GM11168 (cell line): Measurements from ENCODE around the gene BRD4.

Source experiments
- in situ Hi-C: fragments of 300-500 bp; cut with MboI; formaldehyde crosslinking; loops from one replicate; pipeline ENCODE4 v1.12.0; 2022; ENCODE audit warnings: low sequenced_read_pairs; ENCODE audit not compliant: unreplicated experiment

BRD4 gene

GRCh38 chr19:15252398-15253018 lies 79.8 kb downstream of the BRD4 start:
- in situ Hi-C loops: no loop called here

GRCh38 chr19:15251749-15252397 lies 80.5 kb downstream of the BRD4 start:
- in situ Hi-C loops: no loop called here

DNA sequence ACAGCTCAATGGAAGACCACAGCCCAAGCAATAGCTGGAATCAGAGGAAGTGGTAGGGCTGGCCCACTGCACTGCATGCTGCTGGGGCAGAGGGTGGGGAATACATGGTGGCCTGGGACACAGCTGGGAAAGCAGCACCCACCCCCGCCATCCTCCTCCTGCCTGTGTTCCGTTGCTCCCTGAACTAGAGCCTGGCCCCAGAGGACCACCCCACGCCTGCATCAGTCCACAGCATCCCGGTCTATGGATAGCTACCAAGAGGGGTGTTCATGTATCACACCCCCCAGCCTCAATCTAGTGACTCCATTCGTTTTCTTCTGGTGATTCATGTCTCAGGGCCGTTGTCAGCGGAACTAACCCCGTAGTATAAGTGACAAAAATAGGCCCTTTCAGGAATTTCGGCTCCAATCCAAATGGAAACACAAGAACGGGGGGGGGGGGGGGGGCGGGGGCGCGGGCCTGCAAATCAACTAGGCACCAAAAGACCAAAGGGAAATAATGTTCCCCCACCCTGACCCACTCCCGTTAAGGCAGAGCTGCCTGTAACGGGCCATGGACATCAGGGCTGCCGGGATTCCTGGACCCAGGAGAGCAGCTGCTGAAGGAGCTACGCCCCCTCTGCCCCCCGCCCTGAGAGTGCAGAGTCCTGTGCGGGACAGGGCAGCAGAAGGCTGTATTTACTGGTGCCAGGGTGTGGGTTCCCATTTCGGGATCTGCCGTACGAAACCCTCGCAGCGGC lies 81.2 kb downstream of the BRD4 start:
- in situ Hi-C loops: no loop called here

GRCh38 chr19:15250640-15250993 lies 81.7 kb downstream of the BRD4 start:
- in situ Hi-C loops: no loop called here

- in situ Hi-C loops: no loop called here
These were observed 82.2 kb downstream of the BRD4 start for GRCh38 chr19:15249972-15250639.

DNA sequence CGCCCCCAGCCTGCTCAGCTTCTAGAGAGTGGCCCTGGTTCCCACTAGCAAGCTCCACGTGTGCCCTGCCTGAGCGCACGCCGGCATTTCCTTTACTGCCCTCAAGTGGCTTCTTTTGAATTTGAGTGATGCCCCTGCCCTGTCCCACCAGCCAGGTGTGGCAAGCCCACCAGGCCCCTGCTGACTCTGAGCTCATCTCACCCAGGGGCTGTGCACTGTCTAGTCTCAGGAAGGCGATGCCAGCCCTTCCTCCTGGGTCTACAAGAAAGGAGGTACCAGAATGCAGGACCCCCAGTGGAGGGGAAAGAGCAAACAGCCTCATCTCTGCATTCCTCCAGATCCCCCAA lies 82.8 kb downstream of the BRD4 start:
- in situ Hi-C loops: no loop called here

GRCh38 chr19:15248648-15249527 lies 83.5 kb downstream of the BRD4 start:
- in situ Hi-C loops: no loop called here

DNA sequence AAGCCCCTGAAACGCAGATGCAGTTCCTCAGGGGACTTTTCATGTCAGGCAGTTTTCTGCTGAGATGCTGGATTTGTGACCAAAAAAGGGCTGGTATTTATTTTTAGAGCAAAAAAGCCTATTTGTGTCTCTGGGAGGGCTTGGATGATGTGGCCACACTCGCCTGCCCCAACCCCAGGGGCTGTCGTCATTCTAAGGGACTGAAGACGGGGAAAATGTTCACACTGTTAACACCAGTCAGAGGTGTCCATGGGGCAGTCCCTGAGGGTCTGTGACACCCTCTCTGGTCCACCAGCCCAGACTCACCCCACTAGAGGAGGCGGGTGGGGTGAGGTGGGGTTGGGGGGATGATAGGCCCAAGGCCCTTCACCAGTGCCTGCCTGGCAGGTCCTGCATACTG lies 84.2 kb downstream of the BRD4 start:
- in situ Hi-C loops: no loop called here

GRCh38 chr19:15247107-15248014 lies 85.0 kb downstream of the BRD4 start:
- in situ Hi-C loops: no loop called here

DNA sequence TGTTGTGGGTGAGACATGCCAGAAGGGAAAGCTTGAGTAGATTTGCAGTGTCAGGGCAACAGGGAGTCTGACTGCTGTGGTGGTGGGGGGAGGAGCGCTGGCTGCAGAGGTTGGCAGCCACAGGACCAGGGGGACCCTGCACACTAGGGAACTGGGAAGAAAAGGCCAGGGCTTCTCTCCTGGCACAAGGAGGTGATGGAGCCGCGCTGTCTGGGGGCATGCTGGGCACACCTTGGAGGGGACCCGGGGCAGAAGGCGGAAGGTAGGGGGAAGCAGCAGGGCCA lies 86.2 kb downstream of the BRD4 start:
- in situ Hi-C loops: no loop called here

- in situ Hi-C loops: no loop called here
These were observed 86.8 kb downstream of the BRD4 start for GRCh38 chr19:15245370-15246197.

DNA sequence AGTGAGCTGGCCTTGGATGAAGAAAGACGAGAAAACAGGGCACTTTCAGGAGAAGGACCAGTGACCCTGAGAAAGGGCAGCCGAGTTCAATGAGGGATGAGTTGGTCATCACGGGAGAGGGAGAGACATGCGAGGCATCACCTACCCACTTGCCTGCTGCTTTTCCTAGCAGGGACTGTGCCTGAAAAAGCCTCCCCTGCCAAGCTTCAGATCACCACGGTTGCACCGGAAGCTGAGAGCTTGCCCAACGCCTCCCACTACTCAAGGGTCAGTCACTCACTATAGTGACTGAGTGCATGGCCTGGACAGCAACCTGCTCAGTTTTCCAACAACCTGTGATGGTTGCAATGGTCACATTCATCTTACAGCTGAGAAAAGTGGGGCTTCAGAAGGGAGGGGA lies 87.5 kb downstream of the BRD4 start:
- in situ Hi-C loops: no loop called here

GRCh38 chr19:15244106-15244803 lies 88.1 kb downstream of the BRD4 start:
- in situ Hi-C loops: no loop called here

- in situ Hi-C loops: no loop called here
These were observed 88.9 kb downstream of the BRD4 start for GRCh38 chr19:15243236-15243957.

GRCh38 chr19:15241259-15241910 lies 91.0 kb downstream of the BRD4 start:
- in situ Hi-C loops: no loop called here

DNA sequence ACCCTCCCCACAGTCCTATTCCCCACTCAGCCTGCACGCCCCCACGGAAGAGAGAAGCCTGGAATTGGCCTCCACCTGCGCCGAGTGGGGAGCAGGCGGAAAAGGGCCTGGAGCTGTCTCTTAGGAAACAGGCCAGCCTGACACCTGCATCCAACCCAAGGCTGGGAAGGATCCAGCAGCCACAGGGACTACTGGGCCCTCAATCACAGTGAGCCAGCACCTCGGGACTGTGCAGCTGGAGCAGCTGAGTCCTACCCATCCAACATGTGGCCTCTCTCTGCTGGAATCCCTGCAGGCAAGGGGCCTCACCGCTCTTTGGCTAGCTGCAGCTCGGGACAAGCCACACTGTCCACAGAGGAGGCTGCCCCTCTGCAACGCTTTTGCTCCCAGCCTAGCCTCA lies 91.8 kb downstream of the BRD4 start:
- in situ Hi-C loops: no loop called here

GRCh38 chr19:15239337-15239949 lies 92.9 kb downstream of the BRD4 start:
- in situ Hi-C loops: no loop called here
